ENCODE data around the gene SIN3A. TPM values are rescaled to one million over a fixed set of nuclear protein-coding genes. Genes with fewer than 3 reads are reported as not detected.
"Not testable (repeated sequence)": the region's sequence is repeated elsewhere in the genome, so short reads cannot be mapped to it uniquely, and the experiment has no call there.

SIN3A gene
- total and polyA plus RNA-seq, 2 donors: 34.2 to 50.3 TPM

DNA sequence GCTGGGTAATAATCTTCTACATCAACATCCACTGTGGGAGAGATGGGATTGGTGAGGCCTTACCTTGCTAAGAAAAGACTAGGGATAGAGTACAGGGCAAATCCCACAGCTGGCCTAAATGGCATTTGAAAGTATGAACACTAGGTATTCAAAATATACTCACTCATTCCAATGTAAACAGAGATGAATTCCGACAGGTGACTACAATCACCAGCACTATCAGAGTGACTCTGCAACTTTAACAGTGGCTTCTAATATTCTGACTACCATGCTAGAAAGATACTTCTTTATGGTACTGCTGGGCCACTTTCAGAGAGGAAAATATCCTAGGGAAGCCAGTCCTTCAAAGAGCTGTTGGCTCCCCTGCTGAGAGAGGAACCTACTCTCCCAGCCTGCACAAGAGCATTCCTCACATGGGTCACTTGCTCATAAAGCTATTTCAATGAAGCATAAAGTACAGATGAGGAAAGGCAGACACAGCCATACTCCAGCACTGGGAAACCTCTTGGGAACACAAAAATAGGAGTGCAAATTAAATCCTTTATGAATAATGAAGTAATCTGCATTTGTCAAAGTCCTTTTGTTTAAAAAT is 61.6 kb downstream of the SIN3A start:
- 89% methylated on average over 1 of the region's 1 CpG for WGBS
- H3K27ac ChIP-seq (ENCODE audit: low read depth): no peak overlapping the region
- H3K4me1 ChIP-seq (ENCODE audit: insufficient read depth): no peaks in the 10 kb centered on the region
- no peak for DNase-seq (ENCODE audit: extremely low spot score)
- H3K36me3 ChIP-seq (ENCODE audit: insufficient read depth): peaks cover 12% of the 10 kb centered on the region
- no peak overlapping the region for H3K4me3 ChIP-seq (ENCODE audit: low read depth, low read length)

DNA sequence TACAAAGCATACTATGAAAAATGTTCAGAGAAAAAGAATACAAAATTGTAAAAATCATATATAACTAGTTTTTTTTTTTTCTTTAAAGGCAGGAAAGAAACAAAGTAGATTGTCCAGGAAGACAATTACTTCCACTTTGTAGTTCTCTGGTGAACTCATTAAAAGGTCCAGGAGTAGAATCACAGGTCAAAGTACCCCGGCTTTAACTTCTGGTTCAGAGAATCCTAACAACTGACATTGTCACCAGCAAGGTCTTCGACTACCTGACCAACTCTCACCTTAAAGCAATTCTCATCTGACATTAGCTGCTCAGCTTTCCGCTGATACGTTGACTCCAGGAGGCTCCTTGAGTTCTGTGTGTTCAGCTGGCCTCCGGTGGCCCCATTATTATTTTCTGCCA is 67.5 kb downstream of the SIN3A start:
- 91% methylated on average over 5 of the region's 5 CpGs for WGBS
- H3K27ac ChIP-seq (ENCODE audit: low read depth); DNase-seq (ENCODE audit: extremely low spot score); H3K4me3 ChIP-seq (ENCODE audit: low read depth, low read length); H3K36me3 ChIP-seq (ENCODE audit: insufficient read depth); H3K4me1 ChIP-seq (ENCODE audit: insufficient read depth): not testable (repeated sequence)

DNA sequence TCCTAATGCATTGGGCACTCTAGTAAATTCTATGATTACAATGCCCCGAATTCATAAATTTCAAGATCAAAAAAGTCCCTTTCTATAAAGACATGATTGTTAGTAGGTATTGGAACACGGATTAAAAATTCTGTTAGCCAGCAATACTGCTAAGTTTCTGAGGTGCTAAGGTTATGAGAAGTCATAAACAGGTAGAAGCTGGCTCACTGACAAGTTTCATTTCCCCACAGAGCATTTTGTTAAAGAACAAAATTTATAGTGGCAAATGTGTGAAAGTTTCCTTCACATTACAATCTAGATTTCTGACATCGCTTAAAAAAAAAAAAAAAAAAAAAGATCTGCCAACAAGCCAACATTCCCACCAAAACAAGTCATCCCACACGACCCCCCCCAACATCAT is 70.7 kb downstream of the SIN3A start:
- 79% methylated on average over 4 of the region's 4 CpGs for WGBS
- no peaks in the 10 kb centered on the region for H3K4me1 ChIP-seq (ENCODE audit: insufficient read depth)
- no peak for DNase-seq (ENCODE audit: extremely low spot score)
- no peak overlapping the region for H3K27ac ChIP-seq (ENCODE audit: low read depth)
- H3K4me3 ChIP-seq (ENCODE audit: low read depth, low read length): no peak overlapping the region
- H3K36me3 ChIP-seq (ENCODE audit: insufficient read depth): peaks cover 6% of the 10 kb centered on the region

DNA sequence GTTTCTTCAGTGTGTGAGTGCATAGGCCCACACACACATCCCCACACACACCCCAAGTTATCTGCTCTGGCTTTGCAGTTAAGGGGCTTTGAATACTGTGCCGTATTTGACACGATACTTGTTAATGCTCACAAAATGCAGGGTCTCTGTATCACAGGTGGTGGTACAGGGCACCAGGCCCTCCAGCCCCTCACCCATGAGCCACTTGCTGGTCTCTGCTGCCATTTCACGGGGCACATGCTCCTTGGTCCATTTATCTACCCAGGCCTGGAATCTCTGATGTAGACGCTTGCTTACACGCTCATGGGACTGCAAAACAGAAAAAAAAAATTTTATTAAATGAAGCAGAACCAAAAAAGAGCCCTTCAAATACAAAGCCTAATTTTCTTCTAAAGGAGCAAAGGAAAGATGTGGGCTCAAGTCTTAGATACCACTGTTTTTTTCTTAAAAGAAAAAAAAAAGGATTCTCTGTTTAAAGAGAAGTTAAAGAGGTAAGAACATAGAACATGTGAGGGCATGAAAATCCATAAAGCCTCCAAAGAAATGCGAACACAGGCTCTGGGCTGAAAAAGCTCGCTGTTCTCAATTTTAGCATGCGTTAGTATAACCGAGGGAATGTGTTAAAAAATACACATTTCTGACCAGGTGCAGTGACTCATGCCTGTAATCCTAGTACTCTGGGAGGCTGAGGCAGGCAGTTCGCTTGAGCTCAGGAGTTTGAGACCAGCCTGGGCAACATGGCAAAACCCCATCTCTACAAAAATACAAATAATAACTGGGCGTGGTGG is 79.4 kb downstream of the SIN3A start:
- Histone ChIP-seq H3K4me3 (ENCODE audit: low read depth, low read length) (no peak overlapping the region), H3K4me1 (ENCODE audit: insufficient read depth) (no peaks in the 10 kb centered on the region), H3K36me3 (ENCODE audit: insufficient read depth) (peaks cover 3% of the 10 kb centered on the region), H3K27ac (ENCODE audit: low read depth) (no peak overlapping the region)
- 92% methylated on average over 11 of the region's 11 CpGs for WGBS
- no peak for DNase-seq (ENCODE audit: extremely low spot score)

DNA sequence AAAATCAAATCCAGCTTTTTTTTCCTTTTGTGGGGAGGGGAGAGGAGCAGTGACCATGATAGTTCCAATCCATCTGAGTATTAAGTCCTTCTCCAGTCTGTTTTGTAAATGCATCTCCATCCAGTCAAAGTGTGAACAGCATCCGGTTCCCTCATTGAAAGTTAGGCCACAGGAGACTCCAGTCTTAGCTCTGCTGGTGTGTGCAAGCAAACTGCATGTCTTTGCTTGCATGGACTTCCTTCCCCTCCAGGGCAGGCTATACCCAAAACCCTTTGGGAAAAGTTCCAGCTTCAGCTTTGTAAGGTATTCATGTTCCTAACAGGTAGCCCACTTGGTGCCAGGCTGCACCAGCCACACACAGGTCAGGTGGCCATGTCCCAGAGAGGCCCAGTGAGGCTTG is 80.0 kb downstream of the SIN3A start:
- H3K27ac ChIP-seq (ENCODE audit: low read depth): no peak overlapping the region
- no peaks in the 10 kb centered on the region for H3K36me3 ChIP-seq (ENCODE audit: insufficient read depth)
- 80% methylated on average over 1 of the region's 1 CpG for WGBS

DNA sequence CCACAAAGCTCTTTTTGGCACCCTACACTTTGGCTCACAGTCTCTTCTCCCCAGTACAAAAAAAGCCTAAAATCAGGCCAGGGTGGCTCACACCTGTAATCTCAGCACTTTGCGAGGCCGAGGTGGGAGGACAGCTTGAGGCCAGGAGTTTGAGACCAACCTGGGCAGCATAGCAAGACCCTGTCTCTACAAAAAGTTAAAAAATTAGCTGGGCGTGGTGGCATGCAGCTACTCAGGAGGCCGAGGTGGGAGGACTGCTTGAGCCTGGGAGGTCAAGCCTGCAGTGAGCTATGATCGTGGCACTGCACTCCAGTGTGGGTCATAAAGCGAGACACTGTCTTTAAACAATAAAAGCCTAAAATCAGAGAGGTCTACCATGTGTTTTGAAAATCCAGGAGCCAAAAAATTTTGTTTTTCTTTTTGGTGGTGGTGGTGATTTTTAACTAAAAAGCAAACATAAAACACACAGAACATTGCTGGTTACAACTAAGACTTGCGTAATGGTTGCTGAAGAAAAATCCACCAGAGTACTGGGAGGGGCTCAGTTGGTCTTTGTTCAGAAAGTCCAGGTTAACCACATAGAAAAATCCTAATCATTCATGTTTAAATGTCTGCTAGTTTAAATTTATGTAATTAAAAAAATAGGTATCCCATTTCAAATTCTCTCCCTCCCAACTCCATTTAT is 81.5 kb downstream of the SIN3A start:
- H3K27ac ChIP-seq (ENCODE audit: low read depth): no peak overlapping the region
- 96% methylated on average over 7 of the region's 7 CpGs for WGBS

More for the DNA sequence above, 80.0 kb downstream of the SIN3A start:
- no peaks in the 10 kb centered on the region for H3K4me1 ChIP-seq (ENCODE audit: insufficient read depth)
- no peak overlapping the region for H3K4me3 ChIP-seq (ENCODE audit: low read depth, low read length)
- no peak for DNase-seq (ENCODE audit: extremely low spot score)

DNA sequence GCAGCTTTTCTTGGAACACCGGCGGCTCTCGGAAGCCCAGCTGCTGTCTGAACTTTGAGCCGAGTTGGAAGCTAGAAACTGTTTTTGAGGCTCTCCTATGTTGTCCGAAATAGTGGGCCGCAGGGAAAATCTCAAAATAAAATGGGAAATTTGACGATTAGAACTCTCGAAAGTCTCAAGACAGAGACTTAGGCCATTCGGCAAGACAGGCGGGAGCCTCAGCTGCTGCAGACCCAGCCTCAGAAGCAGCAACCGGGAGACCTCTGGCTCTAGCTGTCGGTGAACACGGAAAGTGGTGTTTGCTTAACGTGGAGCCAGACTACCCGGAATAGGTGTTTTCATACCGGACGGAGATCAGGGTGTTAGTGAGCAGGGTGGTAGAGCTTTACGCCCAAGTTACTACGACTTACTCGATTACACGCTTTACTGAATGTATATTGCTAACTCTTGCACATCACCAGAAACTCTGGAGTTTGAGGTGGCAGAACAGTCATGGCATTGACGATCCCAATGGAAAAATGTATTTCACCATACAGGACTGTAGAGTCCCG is 82.7 kb downstream of the SIN3A start:
- WGBS: 6% methylated on average over 23 of the region's 23 CpGs
- no peak for DNase-seq (ENCODE audit: extremely low spot score)
- H3K4me1 ChIP-seq (ENCODE audit: insufficient read depth): no peaks in the 10 kb centered on the region
- H3K27ac ChIP-seq (ENCODE audit: low read depth): peak overlapping the region; percentile 40
- H3K36me3 ChIP-seq (ENCODE audit: insufficient read depth): peaks cover 1% of the 10 kb centered on the region
- H3K4me3 ChIP-seq (ENCODE audit: low read depth, low read length): peak overlapping the region; percentile 98

More for the DNA sequence above, 81.5 kb downstream of the SIN3A start:
- no peaks in the 10 kb centered on the region for H3K4me1 ChIP-seq (ENCODE audit: insufficient read depth)
- H3K36me3 ChIP-seq (ENCODE audit: insufficient read depth): no peaks in the 10 kb centered on the region
- no peak overlapping the region for H3K4me3 ChIP-seq (ENCODE audit: low read depth, low read length)
- no peak for DNase-seq (ENCODE audit: extremely low spot score)

DNA sequence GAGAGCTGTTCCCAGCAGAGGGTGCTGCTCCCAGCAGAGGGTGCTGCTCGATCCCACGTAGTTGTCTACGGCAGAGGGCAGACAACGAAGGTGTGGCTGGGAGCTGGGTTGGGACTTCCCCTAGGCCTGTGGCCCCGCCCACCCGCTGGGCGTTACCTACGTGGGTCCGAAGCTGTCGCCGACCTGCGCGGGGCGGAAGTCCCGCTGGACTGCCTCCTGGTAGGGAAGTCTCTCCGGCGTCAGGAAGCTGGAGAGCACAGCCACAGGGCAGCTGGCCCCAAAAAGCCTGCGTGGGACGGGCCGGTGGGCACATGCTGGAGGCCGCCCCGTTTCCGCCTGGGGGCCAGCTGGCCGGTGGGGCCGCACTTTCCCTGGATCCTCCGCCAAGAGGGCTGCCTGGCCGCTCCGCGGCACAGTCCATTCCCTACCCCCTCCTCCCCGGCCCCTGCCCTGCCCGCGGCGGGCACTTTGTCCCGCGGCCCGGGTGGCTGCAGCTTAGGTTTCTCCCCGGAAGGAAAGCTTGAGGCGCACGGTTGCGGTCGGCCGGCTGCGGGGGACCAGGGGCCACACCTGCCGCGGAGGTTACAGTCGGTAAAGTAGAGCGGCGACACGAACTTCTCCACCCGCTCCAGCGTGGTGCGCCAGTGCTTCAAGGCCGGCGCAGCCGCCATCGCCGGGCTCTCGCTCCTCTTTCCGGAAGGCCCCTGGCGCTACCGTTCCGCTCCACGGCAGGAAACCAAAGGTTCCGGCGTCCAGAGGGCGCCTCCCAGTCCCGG is 83.4 kb downstream of the SIN3A start, which contains the start of gene MAN2C1:
TSS of gene MAN2C1 (minus strand) at position 695 of the 776 bp plus-strand sequence. CDS start at position 671, 24 bp downstream.
- DNase-seq (ENCODE audit: extremely low spot score): peak; percentile 78
- no peaks in the 10 kb centered on the region for H3K4me1 ChIP-seq (ENCODE audit: insufficient read depth)
- peak within 1 kb of the TSS; percentile 98 for H3K4me3 ChIP-seq (ENCODE audit: low read depth, low read length)
- H3K36me3 ChIP-seq (ENCODE audit: insufficient read depth): peaks cover 1% of the 10 kb centered on the region
- under 1% methylated on average over 67 of the region's 67 CpGs for WGBS
- H3K27ac ChIP-seq (ENCODE audit: low read depth): peak within 1 kb of the TSS; percentile 99

DNA sequence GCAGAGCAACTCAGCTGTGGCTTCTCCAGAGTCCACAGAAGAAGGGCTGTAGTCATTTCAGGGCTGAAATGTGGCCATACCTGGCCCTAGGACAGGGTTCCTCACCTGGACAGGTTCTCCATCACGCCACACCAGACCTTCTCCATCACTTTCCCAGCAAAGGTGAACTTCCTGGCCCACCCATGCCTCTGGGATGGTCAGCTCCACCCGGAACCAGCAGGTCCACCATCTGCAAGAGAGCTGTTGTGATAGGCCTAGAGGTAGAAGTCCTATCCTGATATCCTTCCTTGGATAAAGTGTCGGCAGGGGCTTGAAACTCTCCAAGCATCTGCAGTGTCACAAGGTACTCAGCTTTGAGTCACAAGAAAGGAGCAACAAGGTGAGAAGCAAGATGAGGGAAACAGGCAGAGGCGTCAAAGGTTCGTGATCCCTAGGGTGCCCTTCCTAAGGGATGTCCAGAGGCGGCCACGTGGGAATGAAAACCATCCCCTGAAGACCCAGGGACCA is 84.0 kb downstream of the SIN3A start:
- 36% methylated on average over 7 of the region's 7 CpGs for WGBS
- H3K4me1 ChIP-seq (ENCODE audit: insufficient read depth): no peaks in the 10 kb centered on the region
- H3K36me3 ChIP-seq (ENCODE audit: insufficient read depth): peaks cover 1% of the 10 kb centered on the region
- no peak for DNase-seq (ENCODE audit: extremely low spot score)
- H3K4me3 ChIP-seq (ENCODE audit: low read depth, low read length): no peak overlapping the region
- no peak overlapping the region for H3K27ac ChIP-seq (ENCODE audit: low read depth)

DNA sequence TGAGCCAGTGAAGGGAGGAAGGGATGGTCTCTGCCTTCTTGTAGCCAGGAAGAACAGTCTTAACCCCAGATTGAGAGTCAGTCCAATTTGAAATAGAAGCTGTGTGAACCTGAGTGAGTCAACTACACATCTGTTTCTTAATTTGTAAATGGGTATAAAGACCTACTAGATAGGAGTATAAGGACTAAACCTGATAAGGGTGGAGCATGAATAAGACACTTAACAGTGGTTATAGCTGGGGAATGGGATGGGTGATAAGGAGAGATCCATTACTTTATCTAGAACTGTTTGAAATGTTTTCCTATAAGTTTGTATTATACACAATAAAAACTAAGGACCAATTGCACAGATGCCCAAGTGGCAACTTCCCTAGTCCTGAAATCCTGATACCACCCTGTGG is 84.5 kb downstream of the SIN3A start:
- peaks cover 1% of the 10 kb centered on the region for H3K36me3 ChIP-seq (ENCODE audit: insufficient read depth)
- H3K4me1 ChIP-seq (ENCODE audit: insufficient read depth): no peaks in the 10 kb centered on the region
- no peak overlapping the region for H3K27ac ChIP-seq (ENCODE audit: low read depth)
- no peak overlapping the region for H3K4me3 ChIP-seq (ENCODE audit: low read depth, low read length)
- DNase-seq (ENCODE audit: extremely low spot score): no peak

DNA sequence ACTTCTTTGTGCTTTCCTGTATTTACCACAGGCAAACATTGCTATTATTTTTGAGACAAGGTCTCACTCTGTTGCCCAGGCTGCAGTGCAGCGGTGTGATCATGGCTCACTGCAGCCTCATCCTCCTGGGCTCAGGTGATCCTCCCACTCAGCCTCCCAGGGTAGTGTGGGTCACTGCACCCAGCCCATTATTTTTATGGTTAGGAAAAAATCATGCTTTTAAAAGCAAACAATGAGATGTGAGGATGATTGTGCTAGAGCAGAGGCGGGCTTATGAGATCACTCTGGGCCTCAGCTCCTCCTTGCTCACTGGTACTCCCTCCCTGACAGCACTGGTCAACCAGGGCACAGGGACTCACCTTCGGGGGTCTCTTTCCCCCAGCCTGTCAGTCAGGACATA is 85.3 kb downstream of the SIN3A start:
- H3K27ac ChIP-seq (ENCODE audit: low read depth): no peak overlapping the region
- no peak overlapping the region for H3K4me3 ChIP-seq (ENCODE audit: low read depth, low read length)
- H3K4me1 ChIP-seq (ENCODE audit: insufficient read depth): no peaks in the 10 kb centered on the region
- DNase-seq (ENCODE audit: extremely low spot score): no peak
- H3K36me3 ChIP-seq (ENCODE audit: insufficient read depth): peaks cover 1% of the 10 kb centered on the region
- 97% methylated on average over 3 of the region's 3 CpGs for WGBS

DNA sequence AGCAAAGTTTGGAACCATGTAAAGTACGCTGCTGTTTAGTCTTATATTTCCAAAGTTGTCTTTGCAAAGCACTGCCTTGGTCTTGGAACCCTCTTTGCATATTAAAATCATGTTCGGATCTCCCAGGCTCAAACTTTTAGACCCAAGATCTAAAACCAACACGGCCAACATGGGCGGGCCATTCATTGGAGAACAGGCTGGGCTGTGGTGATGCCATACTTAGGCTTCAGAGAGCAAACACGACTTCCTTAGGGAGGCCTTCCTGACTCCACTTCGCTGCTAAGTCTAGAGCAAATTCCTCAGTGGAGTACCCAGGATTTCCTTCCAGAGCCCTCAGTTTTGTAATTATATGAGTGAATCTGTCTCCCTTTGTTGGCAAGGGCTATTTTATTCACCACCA is 86.6 kb downstream of the SIN3A start:
- DNase-seq (ENCODE audit: extremely low spot score): no peak
- Histone ChIP-seq H3K36me3 (ENCODE audit: insufficient read depth) (peaks cover 1% of the 10 kb centered on the region), H3K4me3 (ENCODE audit: low read depth, low read length) (no peak overlapping the region), H3K27ac (ENCODE audit: low read depth) (no peak overlapping the region), H3K4me1 (ENCODE audit: insufficient read depth) (no peaks in the 10 kb centered on the region)
- WGBS: 90% methylated on average over 6 of the region's 6 CpGs

DNA sequence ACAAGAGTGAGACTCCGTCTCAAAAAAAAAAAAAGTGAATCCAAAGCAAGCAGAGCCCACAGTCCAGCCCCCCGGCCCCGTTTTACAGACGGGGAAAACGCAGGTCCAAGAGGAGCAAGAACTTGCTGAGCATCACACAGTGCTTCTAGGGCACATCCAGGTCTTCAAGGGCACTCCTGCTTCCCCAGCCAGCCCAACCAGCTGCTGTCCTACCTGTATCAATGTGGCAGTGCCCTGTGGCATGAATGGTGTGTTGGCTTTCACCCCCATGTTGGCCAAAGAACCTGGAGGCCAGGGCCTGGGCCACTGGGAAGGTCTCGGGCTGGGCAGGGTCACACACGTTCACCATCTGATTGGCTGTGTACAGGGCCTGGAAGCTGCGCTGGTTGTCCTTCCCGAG is 87.7 kb downstream of the SIN3A start:
- DNase-seq (ENCODE audit: extremely low spot score): no peak
- no peak overlapping the region for H3K27ac ChIP-seq (ENCODE audit: low read depth)
- no peak overlapping the region for H3K4me3 ChIP-seq (ENCODE audit: low read depth, low read length)
- H3K4me1 ChIP-seq (ENCODE audit: insufficient read depth): no peaks in the 10 kb centered on the region
- H3K36me3 ChIP-seq (ENCODE audit: insufficient read depth): peaks cover 1% of the 10 kb centered on the region
- 86% methylated on average over 9 of the region's 9 CpGs for WGBS
